ENCODE measurements around the gene ANXA2R. TPM values are rescaled to one million over a fixed set of nuclear protein-coding genes. Genes with fewer than 3 reads are reported as not detected.

Gene ANXA2R
- total and polyA plus RNA-seq, 2 experiments from 2014 or later: 0.56 to 1.2 TPM

- DNase-seq: peak; percentile 81
- 18 to 19% methylated on average over 63 to 68 of the region's 71 CpGs for WGBS, 2 experiments (ENCODE audit: low coverage in 1 of 2, low lambda C conversion rate in 2 of 2, missing lambda C conversion rate in 2 of 2)
- TF ChIP-seq EZH2phosphoT487 (IDR thresholded peaks at IDR 0.05; ENCODE audit: insufficient read depth, low read depth) (no peak), EZH2 (IDR thresholded peaks at IDR 0.05; ENCODE audit: insufficient read depth, poor library complexity, severe bottlenecking) (no peak)
- Histone ChIP-seq H3K27me3 (replicated peaks; ENCODE audit: insufficient read depth) (no peaks in the 10 kb centered on the region), H3K4me2 (ENCODE audit: unreplicated experiment) (peak overlapping the region; percentile 53), H4K20me1 (ENCODE audit: insufficient read depth) (no peaks in the 10 kb centered on the region), H3K9ac (peak overlapping the region; percentile 85), H3K4me3 (peak overlapping the region; percentile 71), H3K27ac (peak overlapping the region; percentile 88), H3K36me3 (ENCODE audit: low read depth) (no peaks in the 10 kb centered on the region), H3K79me2 (ENCODE audit: insufficient read depth) (no peaks in the 10 kb centered on the region), H3K9me2 (ENCODE audit: insufficient read depth) (no peaks in the 10 kb centered on the region), H3K9me3 (ENCODE audit: low read depth) (no peaks in the 10 kb centered on the region), H2AFZ (peak overlapping the region; percentile 84), H3F3A (ENCODE audit: insufficient read depth) (peaks cover 24% of the 10 kb centered on the region), H3K4me1 (ENCODE audit: insufficient read depth) (no peaks in the 10 kb centered on the region)
- in situ Hi-C loops (cut with MboI): no loop called here
Measured at GRCh38 chr5:42992088-42992879, 47.8 kb downstream of the ANXA2R start.

GRCh38 chr5:42991404-42992087, 48.6 kb downstream of the ANXA2R start:
- no peak for DNase-seq
- TF ChIP-seq EZH2phosphoT487 (IDR thresholded peaks at IDR 0.05; ENCODE audit: insufficient read depth, low read depth) (no peak), EZH2 (IDR thresholded peaks at IDR 0.05; ENCODE audit: insufficient read depth, poor library complexity, severe bottlenecking) (no peak)
- peak overlapping the region; percentile 84 for H2AFZ ChIP-seq
- H3K36me3 ChIP-seq (ENCODE audit: low read depth): no peaks in the 10 kb centered on the region
- peaks cover 26% of the 10 kb centered on the region for H3F3A ChIP-seq (ENCODE audit: insufficient read depth)
- H3K79me2 ChIP-seq (ENCODE audit: insufficient read depth): no peaks in the 10 kb centered on the region
- H4K20me1 ChIP-seq (ENCODE audit: insufficient read depth): no peaks in the 10 kb centered on the region
- H3K27me3 ChIP-seq (replicated peaks; ENCODE audit: insufficient read depth): no peaks in the 10 kb centered on the region
- peak overlapping the region; percentile 85 for H3K9ac ChIP-seq
- 0 out of 2 replicates have a peak, but pooled peaks cover under 1% of the 10 kb centered on the region for H3K4me1 ChIP-seq (ENCODE audit: insufficient read depth)
- H3K9me3 ChIP-seq (ENCODE audit: low read depth): no peaks in the 10 kb centered on the region
- in situ Hi-C loops (cut with MboI): no loop called here
- H3K27ac ChIP-seq: peak overlapping the region; percentile 88
- 70 to 72% methylated on average over 36 of the region's 36 CpGs for WGBS, 2 experiments (ENCODE audit: low coverage in 1 of 2, low lambda C conversion rate in 2 of 2, missing lambda C conversion rate in 2 of 2)
- H3K4me2 ChIP-seq (ENCODE audit: unreplicated experiment): peak overlapping the region; percentile 53
- H3K9me2 ChIP-seq (ENCODE audit: insufficient read depth): no peaks in the 10 kb centered on the region
- H3K4me3 ChIP-seq: peak overlapping the region; percentile 71

GRCh38 chr5:42990892-42991291, 49.2 kb downstream of the ANXA2R start:
- in situ Hi-C loops (cut with MboI): no loop called here
- H3K9ac ChIP-seq: no peak overlapping the region

More at GRCh38 chr5:42990892-42991291, 49.2 kb downstream of the ANXA2R start:
- Histone ChIP-seq H3K27me3 (replicated peaks; ENCODE audit: insufficient read depth) (no peaks in the 10 kb centered on the region), H3K27ac (no peak overlapping the region), H3K4me3 (no peak overlapping the region), H3K9me3 (ENCODE audit: low read depth) (no peaks in the 10 kb centered on the region), H3K4me1 (ENCODE audit: insufficient read depth) (peaks cover 7% of the 10 kb centered on the region), H3K36me3 (ENCODE audit: low read depth) (no peaks in the 10 kb centered on the region), H4K20me1 (ENCODE audit: insufficient read depth) (no peaks in the 10 kb centered on the region), H3K4me2 (ENCODE audit: unreplicated experiment) (no peak overlapping the region), H3K9me2 (ENCODE audit: insufficient read depth) (no peaks in the 10 kb centered on the region), H3F3A (ENCODE audit: insufficient read depth) (peaks cover 26% of the 10 kb centered on the region), H2AFZ (no peak overlapping the region), H3K79me2 (ENCODE audit: insufficient read depth) (no peaks in the 10 kb centered on the region)
- TF ChIP-seq EZH2 (IDR thresholded peaks at IDR 0.05; ENCODE audit: insufficient read depth, poor library complexity, severe bottlenecking): no peak
- no peak for TF ChIP-seq EZH2phosphoT487 (IDR thresholded peaks at IDR 0.05; ENCODE audit: insufficient read depth, low read depth)
- 93 to 98% methylated on average over 4 of the region's 4 CpGs for WGBS, 2 experiments (ENCODE audit: low coverage in 1 of 2, low lambda C conversion rate in 2 of 2, missing lambda C conversion rate in 2 of 2)
- no peak for DNase-seq

Other genes starting within 250 kb of the ANXA2R start
- 1.4 and 1.5 TPM in 2 replicates for gene SELENOP, start 228.4 kb downstream of the ANXA2R start, total RNA-seq (2014; rRNA removed; shearing (Covaris generic))
- gene SELENOP, start 228.4 kb downstream of the ANXA2R start, polyA plus RNA-seq (2016; fragmentation: Nextera tagmentation; extraction: Ambion mirVana): 1.2 and 1.5 TPM in 2 replicates
- gene ZNF131, start 80.6 kb upstream of the ANXA2R start, total RNA-seq (2014; rRNA removed; shearing (Covaris generic)): 26.2 and 34.0 TPM in 2 replicates
- 25.3 and 25.9 TPM in 2 replicates for gene ZNF131, start 80.6 kb upstream of the ANXA2R start, polyA plus RNA-seq (2016; fragmentation: Nextera tagmentation; extraction: Ambion mirVana)
- gene NIM1K, start 151.9 kb upstream of the ANXA2R start, total RNA-seq (2014; rRNA removed; shearing (Covaris generic)): 0.63 and 4.9 TPM in 2 replicates
- gene NIM1K, start 151.9 kb upstream of the ANXA2R start, polyA plus RNA-seq (2016; fragmentation: Nextera tagmentation; extraction: Ambion mirVana): 1.2 and 1.8 TPM in 2 replicates